AG09309 (cell line): Measurements from ENCODE around the gene CENPA.
"Not testable (repeated sequence)": the region's sequence is repeated elsewhere in the genome, so short reads cannot be mapped to it uniquely, and the experiment has no call there.

Source experiments
- DNase-seq: peaks from one replicate; pipeline ENCODE4 v3.0.0-alpha.2; 2010; ENCODE audit warnings: low read depth
- H3K4me3 ChIP-seq: 2 replicates; pipeline ENCODE4 v1.5.1; 2011; ENCODE audit warnings: mild to moderate bottlenecking, low read depth, low read length, moderate library complexity; ENCODE audit not compliant: control insufficient read depth
- CTCF ChIP-seq: IDR thresholded peaks from 2 replicates; pipeline ENCODE4 v1.5.1; 2011; ENCODE audit warnings: mild to moderate bottlenecking, low read depth, low read length, inconsistent platforms; ENCODE audit not compliant: insufficient read depth, control insufficient read depth; ENCODE audit errors: missing control alignments

The CENPA gene

DNA sequence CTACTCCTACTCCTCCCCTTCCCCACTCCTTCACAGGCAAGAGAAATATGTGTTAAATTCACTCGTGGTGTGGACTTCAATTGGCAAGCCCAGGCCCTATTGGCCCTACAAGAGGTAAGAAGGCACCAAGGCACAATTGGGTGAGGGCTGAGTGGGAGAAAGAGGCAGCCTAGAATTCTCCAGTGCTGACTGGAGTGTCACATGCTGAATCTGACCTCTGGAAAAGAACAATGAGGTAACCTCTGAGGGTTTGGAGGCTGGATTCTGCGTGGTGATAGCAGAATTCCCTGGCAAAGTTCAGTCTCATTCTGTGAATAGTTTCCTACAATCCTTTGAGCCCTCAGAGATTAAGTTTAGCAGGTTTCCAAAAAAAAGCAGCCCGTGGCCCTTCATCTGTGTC, 6.9 kb downstream of the CENPA start:
- TF ChIP-seq CTCF = no peak
- DNase-seq = no peak
- H3K4me3 ChIP-seq = no peak overlapping the region

DNA sequence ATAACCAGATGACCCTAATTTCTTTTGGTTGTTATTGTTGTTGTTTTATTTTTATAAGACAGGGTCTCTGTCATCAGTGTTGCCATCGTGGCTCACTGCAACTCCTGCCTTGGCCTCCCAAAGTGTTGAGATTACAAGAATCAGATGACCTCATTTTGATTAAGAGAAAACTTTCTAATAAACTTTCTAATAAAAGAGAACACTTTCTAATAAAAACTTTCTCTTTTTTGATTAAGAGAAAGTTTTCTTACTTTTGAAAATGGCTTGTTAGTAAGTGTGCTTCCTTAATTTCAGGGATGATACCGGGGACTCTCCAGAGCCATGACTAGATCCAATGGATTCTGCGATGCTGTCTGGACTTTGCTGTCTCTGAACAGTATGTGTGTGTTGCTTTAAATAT, 7.7 kb downstream of the CENPA start:
- no peak for TF ChIP-seq CTCF
- DNase-seq = no peak

DNA sequence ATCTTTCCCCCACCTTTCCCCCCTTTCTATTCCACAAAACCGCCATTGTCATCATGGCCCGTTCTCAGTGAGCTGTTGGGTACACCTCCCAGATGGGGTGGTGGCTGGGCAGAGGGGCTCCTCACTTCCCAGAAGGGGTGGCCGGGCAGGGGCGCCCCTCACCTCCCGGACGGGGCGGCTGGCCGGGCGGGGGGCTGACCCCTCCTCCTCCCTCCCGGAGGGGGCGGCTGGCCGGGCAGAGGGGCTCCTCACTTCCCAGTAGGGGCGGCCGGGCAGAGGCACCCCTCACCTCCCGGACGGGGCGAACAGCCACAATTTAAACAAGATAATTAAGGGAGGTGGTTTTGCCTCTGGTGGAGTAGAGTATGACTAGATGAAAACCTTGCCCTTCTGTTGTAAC, 9.3 kb downstream of the CENPA start:
- not testable (repeated sequence) for H3K4me3 ChIP-seq, DNase-seq

More for the DNA sequence above, 7.7 kb downstream of the CENPA start:
- no peak overlapping the region for H3K4me3 ChIP-seq

DNA sequence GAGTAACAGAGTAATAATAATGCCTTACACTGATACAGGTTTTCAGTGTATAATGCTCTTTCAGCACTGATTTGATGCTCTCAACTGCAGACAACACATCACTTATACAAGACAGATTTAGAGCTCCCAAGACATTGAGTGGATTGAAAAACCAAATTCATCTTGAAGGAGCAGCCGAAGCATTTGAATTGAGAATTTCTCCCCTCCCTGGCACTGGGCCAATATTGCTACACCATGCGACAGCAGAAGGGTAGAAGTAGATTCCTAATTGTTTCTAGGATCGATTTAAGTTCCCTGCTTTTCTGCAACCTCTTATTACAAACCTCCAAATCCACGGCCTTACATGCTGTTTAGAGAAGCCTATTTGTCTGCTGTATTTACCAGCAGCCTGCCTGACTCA, 15.5 kb downstream of the CENPA start:
- no peak for TF ChIP-seq CTCF
- DNase-seq = no peak
- no peak overlapping the region for H3K4me3 ChIP-seq

DNA sequence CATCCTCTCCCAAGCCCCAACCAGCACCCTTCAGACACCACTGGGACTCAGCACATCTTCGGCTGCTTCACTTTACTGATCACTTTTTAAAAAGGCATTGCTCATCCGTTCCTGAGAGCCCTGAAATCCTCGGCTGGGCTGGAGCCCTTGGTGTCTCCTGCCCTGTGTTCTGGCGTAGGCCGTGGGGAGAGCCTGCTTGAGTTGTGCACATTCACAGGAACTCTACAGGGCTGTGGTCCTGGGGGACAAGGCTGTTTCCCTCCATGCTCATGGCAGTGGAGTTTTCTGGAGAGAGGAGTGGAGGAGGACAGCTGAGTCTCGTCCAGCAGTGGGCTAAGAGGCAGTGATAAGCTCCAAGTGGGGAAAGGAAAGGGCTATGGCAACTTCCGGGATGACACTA, 15.9 kb downstream of the CENPA start:
- no peak overlapping the region for H3K4me3 ChIP-seq
- TF ChIP-seq CTCF = no peak
- no peak for DNase-seq

- TF ChIP-seq CTCF = no peak
- peak; percentile 63 for DNase-seq
Observed at GRCh38 chr2:26805241-26805676, 19.4 kb downstream of the CENPA start.

GRCh38 chr2:26807788-26808460, 22.1 kb downstream of the CENPA start:
- TF ChIP-seq CTCF = no peak
- no peak overlapping the region for H3K4me3 ChIP-seq
- DNase-seq = no peak

More at GRCh38 chr2:26805241-26805676, 19.4 kb downstream of the CENPA start:
- no peak overlapping the region for H3K4me3 ChIP-seq
